Right ventricle myocardium inferior (tissue), 1 donor: Measurements from ENCODE around the gene OR4C45. TPM values are rescaled to one million over a fixed set of nuclear protein-coding genes. Genes with fewer than 3 reads are reported as not detected.
"Not testable (repeated sequence)": the region's sequence is repeated elsewhere in the genome, so short reads cannot be mapped to it uniquely, and the experiment has no call there.

ENCODE experiments used
- ATAC-seq: fragments of 200-7000 bp; cut with Tn5 transposase; one replicate; pipeline ENCODE4 v1.9.1; 2020; ENCODE audit warnings: mild to moderate bottlenecking, moderate library complexity
- DNase-seq: peaks from one replicate; pipeline ENCODE4 v3.0.0; 2021; ENCODE audit errors: missing footprints
- intact Hi-C: fragments of 100-400 bp; cut with DNase I; formaldehyde crosslinking; loops from one replicate; pipeline ENCODE4 v1.11.0; 2022
- long read RNA-seq: library from polyadenylated mRNA; unstranded; transcript quantifications from one replicate; pipeline ENCODE4 v2.0.0, GENCODE V29; 2021
- total RNA-seq: library from RNA; stranded (reverse); fragmentation: NEBNext Ultra II Directional; extraction: Animal tissue kit (Norgen Biotek cat#: 25700); gene quantifications from one replicate; pipeline ENCODE4 v1.2.1, GENCODE V29; 2021
- donor health status: DM: no; HTN: yes; CAD: no; lungs with severe emphysema.

Gene OR4C45
- not detected for total RNA-seq
- long read RNA-seq: 0 reads

- DNase-seq (no peak), ATAC-seq (no peak)
- intact Hi-C loops: no loop called here
Measured at GRCh38 chr11:50032574-50032973, at the start of gene OR4C45. Gene OR4C45 (plus strand): TSS chr11:50032874.

DNA sequence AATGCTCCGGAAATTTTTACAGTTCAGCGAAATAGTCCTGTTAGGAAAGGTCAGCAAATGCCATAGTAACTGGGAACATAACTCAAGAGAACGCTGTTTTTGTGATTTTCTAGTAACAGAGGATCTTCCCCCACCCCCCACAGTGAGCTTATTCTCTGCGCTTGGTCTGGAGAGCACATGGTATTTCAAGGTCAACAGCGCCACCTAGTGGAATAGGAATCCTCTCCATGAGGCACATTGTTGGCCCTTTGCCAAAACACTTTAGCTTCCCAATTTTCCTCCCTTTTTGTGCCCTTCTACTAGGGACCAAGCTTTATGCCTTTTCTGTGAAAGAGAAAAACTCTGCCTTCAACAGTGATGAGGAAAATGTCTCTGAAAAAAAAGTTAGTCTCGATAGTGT, 37.1 kb upstream of the OR4C45 start:
- DNase-seq: no peak
- intact Hi-C loops: no loop called here
- ATAC-seq: no peak

- intact Hi-C loops: no loop called here
- ATAC-seq (peak; percentile 89), DNase-seq (no peak)
Measured at GRCh38 chr11:50030193-50030592, 2.5 kb upstream of the OR4C45 start.

DNA sequence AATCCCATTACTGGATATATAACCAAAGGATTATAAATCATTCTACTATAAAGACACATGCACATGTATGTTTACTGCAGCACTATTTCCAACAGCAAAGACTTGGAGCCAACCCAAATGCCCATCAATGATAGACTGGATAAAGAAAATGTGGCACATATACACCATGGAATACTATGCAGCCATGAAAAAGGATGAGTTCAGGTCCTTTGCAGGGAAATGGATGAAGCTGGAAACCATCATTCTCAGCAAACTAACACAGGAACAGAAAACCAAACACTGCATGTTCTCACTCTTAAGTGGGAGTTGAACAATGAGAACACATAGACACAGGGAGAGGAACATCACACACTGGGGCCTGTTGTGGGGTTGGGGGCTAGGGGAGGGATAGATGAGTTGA, 3.6 kb downstream of the OR4C45 start:
- intact Hi-C loops, DNase-seq, ATAC-seq: not testable (repeated sequence)

GRCh38 chr11:50037251-50037650, 4.6 kb downstream of the OR4C45 start:
- intact Hi-C loops: no loop called here
- no peak for DNase-seq
- no peak for ATAC-seq

DNA sequence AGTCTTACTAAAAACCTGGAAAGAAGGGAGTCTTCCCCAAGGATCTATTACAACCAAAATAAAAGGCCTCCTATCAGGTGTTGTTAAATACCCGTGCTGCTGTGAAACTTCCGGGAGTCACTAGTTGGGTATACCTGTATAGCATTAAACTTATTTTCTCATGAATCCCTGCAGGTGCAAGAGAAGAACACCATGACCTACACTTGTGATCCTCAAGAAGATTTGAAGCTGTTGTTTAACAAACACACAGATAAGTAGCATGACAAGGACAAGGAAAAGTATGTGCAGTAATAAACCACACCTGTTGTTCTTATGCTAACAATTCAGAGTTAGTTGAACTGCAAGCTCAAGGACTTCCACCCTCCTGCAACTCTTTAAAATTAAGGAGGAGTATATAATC, 12.0 kb downstream of the OR4C45 start:
- ATAC-seq (no peak), DNase-seq (no peak)
- intact Hi-C loops: no loop called here

GRCh38 chr11:50063056-50063455, 30.4 kb downstream of the OR4C45 start:
- DNase-seq, ATAC-seq, intact Hi-C loops: not testable (repeated sequence)

GRCh38 chr11:50070389-50070788, 37.7 kb downstream of the OR4C45 start:
- intact Hi-C loops: no loop called here
- no peak for ATAC-seq

DNA sequence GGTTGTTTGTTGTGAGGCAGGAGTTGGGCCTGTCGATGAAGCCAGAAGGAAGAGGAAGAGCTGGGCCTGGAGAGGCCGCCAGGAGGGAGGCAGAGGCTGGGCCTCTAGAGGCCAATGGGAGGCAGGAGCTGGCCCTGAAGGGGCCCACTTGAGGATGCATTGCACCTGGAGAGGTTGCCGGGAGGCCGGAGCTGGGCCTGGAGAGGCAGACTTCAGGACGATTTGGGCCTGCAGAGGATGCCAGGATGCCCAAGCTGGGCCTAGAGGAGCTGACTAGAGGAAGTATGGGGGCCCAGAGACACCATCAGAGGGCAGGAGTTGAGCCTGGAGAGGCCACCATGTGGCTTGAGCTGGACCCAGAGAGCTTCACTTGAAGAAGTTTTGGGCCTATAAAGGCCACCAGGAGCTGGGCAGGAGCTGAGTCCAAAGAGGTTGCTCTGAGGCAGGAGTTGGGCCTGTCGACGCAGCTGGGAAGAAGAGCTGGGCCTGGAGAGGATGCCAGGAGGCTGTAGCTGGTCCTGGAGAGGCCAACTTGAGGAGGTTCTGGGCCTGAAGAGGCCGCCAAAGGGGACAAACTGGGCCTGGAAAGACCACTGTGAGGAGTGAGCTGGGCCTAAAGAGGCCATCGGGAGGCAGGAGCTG, 39.0 kb downstream of the OR4C45 start:
- ATAC-seq (no peak), DNase-seq (no peak)
- intact Hi-C loops: no loop called here

More at GRCh38 chr11:50070389-50070788, 37.7 kb downstream of the OR4C45 start:
- DNase-seq: no peak

- DNase-seq (no peak), ATAC-seq (peak; percentile 16)
- intact Hi-C loops: no loop called here
Measured at GRCh38 chr11:50072226-50073112, 39.8 kb downstream of the OR4C45 start.

DNA sequence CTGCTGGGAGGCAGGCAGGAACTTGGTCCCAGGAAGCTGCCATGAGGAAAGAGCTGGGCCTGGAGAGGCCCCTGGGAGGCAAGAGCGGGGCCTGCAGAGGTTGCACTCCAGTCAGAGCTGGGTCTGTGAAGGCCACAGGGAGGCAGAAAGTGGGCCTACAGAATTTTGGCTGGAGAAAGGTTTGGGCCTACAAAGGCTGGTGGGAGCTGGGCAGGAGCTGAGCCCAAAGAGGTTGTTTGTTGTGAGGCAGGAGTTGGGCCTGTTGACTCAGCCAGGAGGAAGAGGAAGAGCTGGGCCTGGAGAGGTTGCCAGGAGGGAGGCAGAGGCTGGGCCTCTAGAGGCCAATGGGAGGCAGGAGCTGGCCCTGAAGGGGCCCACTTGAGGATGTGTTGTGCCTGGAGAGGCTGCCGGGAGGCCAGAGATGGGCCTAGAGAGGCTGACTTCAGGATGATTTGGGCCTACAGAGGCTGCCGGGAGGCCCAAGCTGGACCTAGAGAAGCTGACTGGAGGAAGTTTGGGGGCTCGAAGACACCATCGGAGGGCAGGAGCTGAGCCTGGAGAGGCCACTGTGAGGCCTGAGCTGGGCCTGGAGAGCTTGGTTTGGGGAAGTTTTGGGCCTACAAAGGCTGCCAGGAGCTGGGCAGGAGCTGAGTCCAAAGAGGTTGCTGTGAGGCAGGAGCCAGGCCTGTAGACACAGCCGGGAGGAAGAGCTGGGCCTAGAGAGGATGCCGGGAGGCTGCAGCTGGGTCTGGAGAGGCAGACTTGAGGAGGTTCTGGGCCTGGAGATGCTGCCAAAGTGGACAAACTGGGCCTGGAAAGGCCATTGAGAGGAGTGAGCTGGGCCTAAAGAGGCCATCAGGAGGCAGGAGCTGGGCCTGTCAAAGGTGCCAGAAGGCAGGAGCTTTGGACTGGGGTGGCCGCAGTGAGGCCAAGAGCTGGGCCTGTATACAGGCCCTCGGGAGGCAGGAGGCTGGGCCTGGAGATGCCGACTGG, 40.7 kb downstream of the OR4C45 start:
- ATAC-seq: no peak
- no peak for DNase-seq
- intact Hi-C loops: no loop called here

DNA sequence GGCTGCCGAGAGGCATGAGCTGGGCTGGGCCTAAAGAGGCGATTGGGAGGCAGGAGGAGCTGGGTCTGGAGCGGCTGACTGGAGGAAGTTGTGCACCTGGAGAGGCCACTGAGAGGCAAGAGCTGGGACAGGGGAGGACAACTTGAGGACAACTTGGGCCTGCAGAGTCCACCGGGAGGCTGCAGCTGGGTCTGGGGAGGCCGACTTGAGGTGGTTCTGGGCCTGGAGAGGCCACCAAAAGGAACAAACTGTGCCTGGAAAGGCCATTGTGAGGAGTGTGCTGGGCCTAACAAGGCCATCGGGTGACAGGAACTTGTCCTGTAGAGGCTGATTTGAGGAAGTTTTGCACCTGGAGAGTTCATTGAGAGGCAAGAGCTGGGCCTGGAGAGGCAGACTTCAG, 41.5 kb downstream of the OR4C45 start:
- DNase-seq (no peak), ATAC-seq (no peak)
- intact Hi-C loops: no loop called here

GRCh38 chr11:50075856-50076255, 43.2 kb downstream of the OR4C45 start:
- intact Hi-C loops: no loop called here
- ATAC-seq: no peak
- DNase-seq: no peak

GRCh38 chr11:50077526-50077925, 44.9 kb downstream of the OR4C45 start:
- ATAC-seq: no peak
- DNase-seq: no peak
- intact Hi-C loops: no loop called here

- DNase-seq (no peak), ATAC-seq (no peak)
- intact Hi-C loops: no loop called here
Measured at GRCh38 chr11:50078001-50078400, 45.3 kb downstream of the OR4C45 start.

DNA sequence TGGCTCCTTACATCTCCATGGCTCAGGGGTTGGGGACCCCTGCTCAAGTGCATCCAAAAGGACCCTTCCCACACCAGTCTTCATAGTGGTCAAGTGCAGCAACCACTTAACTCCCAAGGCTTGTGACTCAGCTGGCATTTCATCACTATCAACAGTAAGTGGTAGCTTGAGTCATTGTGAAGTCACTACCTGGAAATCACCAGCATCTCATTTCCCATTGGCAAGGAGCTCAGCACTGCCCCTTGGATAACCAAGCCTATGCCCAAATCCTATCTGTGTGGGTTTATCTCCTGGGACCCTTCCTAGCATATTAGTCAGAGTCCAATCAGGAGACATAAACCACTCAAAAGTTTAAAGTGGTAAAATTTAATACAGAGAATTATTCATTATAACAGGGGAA, 46.3 kb downstream of the OR4C45 start:
- intact Hi-C loops, DNase-seq, ATAC-seq: not testable (repeated sequence)

- no peak for ATAC-seq
- intact Hi-C loops: no loop called here
- no peak for DNase-seq
Measured at GRCh38 chr11:50080256-50080655, 47.6 kb downstream of the OR4C45 start.
